ENCODE measurements around the gene TMPRSS9.

DNA sequence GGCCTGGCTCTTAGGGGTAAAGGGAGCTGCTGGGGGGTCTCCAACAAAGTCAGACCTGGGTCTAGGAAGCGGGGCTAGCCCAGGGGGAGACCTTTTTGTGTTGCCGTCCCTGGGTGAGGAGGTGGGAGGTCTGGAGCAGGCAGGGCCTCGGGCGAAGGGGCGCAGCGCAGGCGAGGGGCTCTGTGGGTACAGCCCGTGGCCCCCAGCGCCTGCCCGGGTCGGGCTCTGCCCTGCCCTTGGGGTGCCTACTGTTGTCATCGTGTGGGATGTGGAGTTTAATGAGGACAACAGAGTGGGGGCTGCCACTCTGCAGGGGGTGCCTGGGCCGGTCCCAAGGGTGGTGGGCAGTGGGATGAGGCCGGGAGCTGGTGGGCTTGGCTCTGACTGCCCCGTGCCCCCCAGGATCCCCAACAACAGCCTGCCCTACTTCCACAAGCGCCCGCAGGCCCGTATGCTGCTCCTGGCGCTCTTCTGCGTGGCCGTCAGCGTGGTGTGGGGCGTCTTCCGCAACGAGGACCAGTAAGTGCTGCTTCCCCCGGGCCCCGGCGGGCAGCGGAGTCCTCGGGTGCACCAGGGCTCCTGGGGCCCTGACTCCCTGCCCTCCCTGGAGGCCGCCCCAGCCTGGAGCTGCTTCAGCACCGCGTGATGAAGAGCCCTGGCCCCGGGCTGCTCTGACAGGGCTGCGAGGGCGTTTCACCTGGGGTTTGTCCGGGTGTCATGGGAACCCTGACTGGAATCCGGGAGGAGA, 19.4 kb upstream of the TMPRSS9 start:
- TF ChIP-seq POLR2A (IDR thresholded peaks at IDR 0.05) = no peak
- TF ChIP-seq, protein P1, sequence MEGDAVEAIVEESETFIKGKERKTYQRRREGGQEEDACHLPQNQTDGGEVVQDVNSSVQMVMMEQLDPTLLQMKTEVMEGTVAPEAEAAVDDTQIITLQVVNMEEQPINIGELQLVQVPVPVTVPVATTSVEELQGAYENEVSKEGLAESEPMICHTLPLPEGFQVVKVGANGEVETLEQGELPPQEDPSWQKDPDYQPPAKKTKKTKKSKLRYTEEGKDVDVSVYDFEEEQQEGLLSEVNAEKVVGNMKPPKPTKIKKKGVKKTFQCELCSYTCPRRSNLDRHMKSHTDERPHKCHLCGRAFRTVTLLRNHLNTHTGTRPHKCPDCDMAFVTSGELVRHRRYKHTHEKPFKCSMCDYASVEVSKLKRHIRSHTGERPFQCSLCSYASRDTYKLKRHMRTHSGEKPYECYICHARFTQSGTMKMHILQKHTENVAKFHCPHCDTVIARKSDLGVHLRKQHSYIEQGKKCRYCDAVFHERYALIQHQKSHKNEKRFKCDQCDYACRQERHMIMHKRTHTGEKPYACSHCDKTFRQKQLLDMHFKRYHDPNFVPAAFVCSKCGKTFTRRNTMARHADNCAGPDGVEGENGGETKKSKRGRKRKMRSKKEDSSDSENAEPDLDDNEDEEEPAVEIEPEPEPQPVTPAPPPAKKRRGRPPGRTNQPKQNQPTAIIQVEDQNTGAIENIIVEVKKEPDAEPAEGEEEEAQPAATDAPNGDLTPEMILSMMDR (IDR thresholded peaks at IDR 0.05) = no peak

Data from heart left ventricle (tissue), 13 donors.